Smooth muscle cell of bladder (primary cell): ENCODE results near the gene SCUBE2. TPM values are rescaled to one million over a fixed set of nuclear protein-coding genes. Genes with fewer than 3 reads are reported as not detected.

Experiments used
- total RNA-seq: library from RNA; depleted of rRNA; stranded (reverse); fragments of >200 nt; gene quantifications from 2 replicates; pipeline ENCODE4 v1.2.3, GENCODE V29; 2014

The SCUBE2 gene
- 1.7 and 4.4 TPM in 2 replicates for total RNA-seq

GRCh38 chr11:9091044-9091922 is at the start of gene SCUBE2:
SCUBE2 (minus strand) TSS chr11:9091599; CDS start chr11:9091528, 71 bp downstream.

DNA sequence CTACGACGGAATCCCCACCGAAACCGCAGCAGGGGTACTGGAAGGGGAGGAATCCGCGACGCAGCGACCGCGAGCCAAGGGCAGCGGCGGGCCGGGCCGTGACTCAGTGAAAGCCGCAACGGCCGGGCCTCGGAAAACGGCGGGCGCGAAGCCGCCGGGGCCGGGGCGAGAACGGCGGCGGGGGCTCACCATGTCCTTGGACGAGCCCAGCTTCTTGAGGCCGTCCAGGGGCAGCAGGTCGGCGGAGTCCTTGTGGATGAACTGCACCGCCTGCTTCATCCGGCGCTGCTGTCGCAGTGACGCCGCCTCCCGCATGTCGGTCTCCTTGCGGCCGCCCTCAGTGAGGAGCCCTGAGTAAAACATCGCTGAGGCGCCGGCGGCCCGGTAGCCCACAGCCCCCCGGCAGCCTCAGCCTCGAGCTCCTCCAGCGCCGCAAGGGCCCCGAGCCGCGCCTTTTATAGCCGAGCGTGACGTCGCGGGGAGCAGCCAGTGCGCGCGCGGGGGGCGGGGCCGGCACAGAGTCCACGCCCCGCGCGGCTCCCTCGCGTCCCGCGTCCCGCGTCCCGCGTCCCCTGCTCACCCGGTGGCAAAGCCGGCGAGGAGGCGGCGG is 87.7 kb downstream of the SCUBE2 start, which contains the start of gene NRIP3:
TSS of gene NRIP3 (minus strand) at position 429 of the 610 bp plus-strand sequence. CDS start at position 363, 66 bp downstream.

Other genes with a start within 250 kb of the SCUBE2 start
- gene AKIP1, start 180.4 kb downstream of the SCUBE2 start, total RNA-seq = 33.6 and 37.7 TPM in 2 replicates
- not detected in 2 replicates for gene C11orf16, start 158.7 kb downstream of the SCUBE2 start, total RNA-seq
- not detected in 2 replicates for gene ASCL3, start 148.6 kb downstream of the SCUBE2 start, total RNA-seq
- 34.8 and 48.8 TPM in 2 replicates for gene TMEM9B, start 127.2 kb downstream of the SCUBE2 start, total RNA-seq
- gene NRIP3, start 87.6 kb downstream of the SCUBE2 start, total RNA-seq = 7.0 and 8.0 TPM in 2 replicates
- 204 and 238 TPM in 2 replicates for gene DENND5A, start 173.8 kb upstream of the SCUBE2 start, total RNA-seq
- gene TMEM41B, start 223.0 kb upstream of the SCUBE2 start, total RNA-seq = 65.0 and 75.4 TPM in 2 replicates